Esophagus muscularis mucosa (tissue), 4 donors: ENCODE measurements around the gene SGTA.

Experiments
- CTCF ChIP-seq, 3 experiments: fragments of 200-600 bp in 2 of 3; fragments of 450-650 bp in 1 of 3; sonication (generic) in 2 of 3; IDR thresholded peaks; one replicate each; pipeline ENCODE4 v1.5.1; 2017 to 2019; ENCODE audit warnings: antibody characterized with exemption in 3 of 3, mild to moderate bottlenecking in 2 of 3, moderate library complexity in 1 of 3
- EP300 ChIP-seq: sonication (generic); formaldehyde crosslinking; IDR thresholded peaks from one replicate; pipeline ENCODE4 v1.6.1; 2017; ENCODE audit warnings: antibody characterized with exemption
- POLR2A ChIP-seq: fragments of 450-650 bp; IDR thresholded peaks from one replicate; pipeline ENCODE4 v1.6.1; 2017; ENCODE audit warnings: antibody characterized with exemption, moderate library complexity, mild to moderate bottlenecking, low read depth
- POLR2AphosphoS5 ChIP-seq, 2 donors: sonication (generic); formaldehyde crosslinking; IDR thresholded peaks; one replicate each; pipeline ENCODE4 v1.6.1; 2017; ENCODE audit warnings: antibody characterized with exemption in 2 of 2

GRCh38 chr19:2726904-2727639 is 56.0 kb downstream of the SGTA start:
- TF ChIP-seq POLR2AphosphoS5 (IDR thresholded peaks at IDR 0.05) = no peak
- no peak for TF ChIP-seq CTCF (IDR thresholded peaks at IDR 0.05)
- no peak for TF ChIP-seq POLR2A
- no peak for TF ChIP-seq EP300
